Astrocyte of the cerebellum (primary cell): ENCODE measurements around the gene PXYLP1.

Source experiments
- DNase-seq: peaks from one replicate; pipeline ENCODE4 v3.0.0-alpha.2; 2011; ENCODE audit warnings: low read depth
- H3K4me3 ChIP-seq: 2 replicates; pipeline ENCODE4 v1.5.1; 2011; ENCODE audit warnings: mild to moderate bottlenecking, low read depth, low read length, moderate library complexity
- in situ Hi-C: cut with HindIII; loops from 2 replicates; pipeline ENCODE4 v1.10.0; 2017; ENCODE audit warnings: low sequenced_read_pairs
- TF ChIP-seq, protein P1 (sequence below): IDR thresholded peaks from 2 replicates; pipeline ENCODE4 v1.5.1; 2012; ENCODE audit warnings: low read length, low read depth, moderate library complexity, mild to moderate bottlenecking; ENCODE audit errors: missing control alignments

Gene PXYLP1

DNA sequence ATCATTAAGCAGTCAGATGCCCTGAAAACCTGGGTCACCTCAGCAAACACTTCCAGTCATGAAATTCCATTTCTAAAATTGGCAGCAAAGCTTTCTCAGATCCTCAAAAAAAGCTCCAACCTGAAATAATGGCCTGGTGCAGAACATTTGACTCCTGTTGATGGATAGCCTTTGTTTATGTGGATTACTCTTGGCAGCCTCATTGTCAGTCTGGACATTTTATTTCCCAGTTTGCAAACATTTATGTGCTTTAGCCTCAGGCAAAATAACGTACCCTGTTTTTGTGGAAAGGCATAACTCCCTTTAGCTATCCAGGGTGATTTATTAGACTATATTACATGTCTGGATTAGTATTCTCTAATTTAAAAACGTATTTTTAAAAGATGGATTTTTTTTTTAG lies 53.9 kb downstream of the PXYLP1 start:
- DNase-seq, result no peak
- H3K4me3 ChIP-seq, result no peak overlapping the region
- TF ChIP-seq, protein P1, sequence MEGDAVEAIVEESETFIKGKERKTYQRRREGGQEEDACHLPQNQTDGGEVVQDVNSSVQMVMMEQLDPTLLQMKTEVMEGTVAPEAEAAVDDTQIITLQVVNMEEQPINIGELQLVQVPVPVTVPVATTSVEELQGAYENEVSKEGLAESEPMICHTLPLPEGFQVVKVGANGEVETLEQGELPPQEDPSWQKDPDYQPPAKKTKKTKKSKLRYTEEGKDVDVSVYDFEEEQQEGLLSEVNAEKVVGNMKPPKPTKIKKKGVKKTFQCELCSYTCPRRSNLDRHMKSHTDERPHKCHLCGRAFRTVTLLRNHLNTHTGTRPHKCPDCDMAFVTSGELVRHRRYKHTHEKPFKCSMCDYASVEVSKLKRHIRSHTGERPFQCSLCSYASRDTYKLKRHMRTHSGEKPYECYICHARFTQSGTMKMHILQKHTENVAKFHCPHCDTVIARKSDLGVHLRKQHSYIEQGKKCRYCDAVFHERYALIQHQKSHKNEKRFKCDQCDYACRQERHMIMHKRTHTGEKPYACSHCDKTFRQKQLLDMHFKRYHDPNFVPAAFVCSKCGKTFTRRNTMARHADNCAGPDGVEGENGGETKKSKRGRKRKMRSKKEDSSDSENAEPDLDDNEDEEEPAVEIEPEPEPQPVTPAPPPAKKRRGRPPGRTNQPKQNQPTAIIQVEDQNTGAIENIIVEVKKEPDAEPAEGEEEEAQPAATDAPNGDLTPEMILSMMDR, result no peak
- in situ Hi-C loops, result no loop called here

DNA sequence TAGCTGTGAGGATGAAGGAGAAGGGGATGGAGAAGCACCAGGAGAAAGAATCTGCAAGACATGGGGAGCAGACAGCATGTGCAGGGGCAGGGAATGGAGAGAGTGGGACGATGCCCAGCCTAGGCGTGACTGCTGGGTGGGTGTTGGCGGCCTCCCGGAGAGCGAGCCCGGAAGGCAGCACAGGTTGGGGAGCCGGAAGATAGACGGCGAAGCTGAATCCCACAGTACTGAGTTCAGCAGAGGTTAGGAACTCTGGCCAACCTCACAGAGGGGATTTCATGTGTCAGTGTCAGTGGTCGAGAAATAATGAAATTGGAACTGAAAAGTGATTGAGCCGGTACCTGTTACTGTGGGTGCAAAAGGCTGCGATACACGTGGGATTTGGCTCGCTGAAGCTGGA lies 55.2 kb downstream of the PXYLP1 start:
- DNase-seq, result no peak

DNA sequence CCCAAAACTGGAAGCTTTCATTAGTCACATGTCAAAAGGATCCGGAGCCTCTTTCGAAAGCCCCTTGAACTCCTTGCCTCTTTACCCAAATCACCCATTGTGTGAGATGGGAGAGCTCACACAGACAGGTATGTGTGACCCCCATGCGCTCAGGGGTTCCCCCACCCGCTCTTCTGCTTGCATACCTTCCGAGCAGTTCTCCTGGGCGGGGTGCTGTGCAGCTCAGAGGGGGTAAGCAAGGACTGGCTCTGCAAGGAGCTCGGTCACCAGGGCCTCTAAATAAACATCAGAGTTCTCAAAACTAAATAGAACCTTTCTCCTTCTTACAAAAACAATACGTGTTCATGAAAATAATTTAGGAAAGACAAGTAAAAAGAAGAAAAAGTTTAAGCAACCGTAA lies 55.7 kb downstream of the PXYLP1 start:
- no peak for DNase-seq
- TF ChIP-seq, protein P1, result no peak
- no peak overlapping the region for H3K4me3 ChIP-seq
- in situ Hi-C loops, result no loop called here

More for the DNA sequence above, 55.2 kb downstream of the PXYLP1 start:
- in situ Hi-C loops, result no loop called here
- TF ChIP-seq, protein P1, result no peak
- H3K4me3 ChIP-seq, result no peak overlapping the region

DNA sequence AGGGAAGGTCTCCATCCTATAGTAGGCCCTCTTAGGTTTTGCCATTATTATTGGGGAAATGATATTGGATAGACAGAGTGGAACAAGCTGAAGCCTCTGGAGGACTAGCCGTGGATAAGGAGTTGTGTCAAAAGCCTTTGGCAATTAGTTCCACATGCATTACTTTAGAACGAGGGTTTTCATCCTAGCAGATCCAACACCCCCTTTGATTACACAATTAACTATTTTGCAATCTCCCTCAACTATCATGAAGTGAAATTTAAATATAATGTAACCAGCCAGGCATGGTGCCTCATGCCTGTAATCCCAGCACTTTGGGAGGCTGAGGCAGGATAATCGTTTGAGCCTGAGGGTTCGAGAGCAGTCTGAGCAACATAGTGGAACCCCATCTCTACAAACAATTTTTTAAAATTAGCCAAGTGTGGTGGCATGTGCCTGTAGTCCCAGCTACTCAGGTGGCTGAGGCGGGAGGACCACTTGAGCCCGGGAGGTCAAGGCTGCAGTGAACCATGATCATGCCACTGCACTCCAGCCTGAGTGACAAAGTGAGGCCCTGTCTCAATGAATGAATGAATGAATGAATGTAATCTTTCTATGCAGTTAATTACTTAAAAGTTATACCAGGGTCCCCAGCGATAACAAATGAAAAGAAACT lies 56.8 kb downstream of the PXYLP1 start:
- no peak for DNase-seq
- TF ChIP-seq, protein P1, result no peak
- H3K4me3 ChIP-seq, result no peak overlapping the region
- in situ Hi-C loops, result no loop called here

DNA sequence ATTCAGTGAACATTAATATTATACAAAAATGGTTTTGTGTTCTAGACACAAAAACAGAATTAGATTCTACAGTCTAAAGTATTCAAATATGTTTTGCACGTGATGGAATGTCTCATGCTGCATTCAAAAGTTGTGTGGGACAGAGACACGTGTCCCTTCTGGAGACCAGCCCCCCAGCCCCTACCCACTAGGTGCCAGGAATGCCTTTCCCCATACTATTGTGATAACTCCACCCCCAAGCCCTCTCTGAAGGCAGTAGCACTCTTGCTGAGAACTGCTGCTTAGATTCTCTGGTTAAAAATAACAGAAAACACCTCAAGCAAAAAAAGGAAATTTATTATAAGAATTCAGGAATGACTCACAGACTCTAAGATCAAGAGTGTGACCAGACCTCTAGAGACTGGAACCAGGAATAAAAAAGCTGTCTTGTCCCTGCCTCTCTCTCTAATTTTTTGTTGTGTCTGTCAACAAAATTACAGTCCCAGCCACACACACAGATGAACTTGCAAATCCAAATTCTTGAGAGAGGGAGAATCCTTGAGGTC lies 57.7 kb downstream of the PXYLP1 start:
- TF ChIP-seq, protein P1, result no peak
- in situ Hi-C loops, result no loop called here

DNA sequence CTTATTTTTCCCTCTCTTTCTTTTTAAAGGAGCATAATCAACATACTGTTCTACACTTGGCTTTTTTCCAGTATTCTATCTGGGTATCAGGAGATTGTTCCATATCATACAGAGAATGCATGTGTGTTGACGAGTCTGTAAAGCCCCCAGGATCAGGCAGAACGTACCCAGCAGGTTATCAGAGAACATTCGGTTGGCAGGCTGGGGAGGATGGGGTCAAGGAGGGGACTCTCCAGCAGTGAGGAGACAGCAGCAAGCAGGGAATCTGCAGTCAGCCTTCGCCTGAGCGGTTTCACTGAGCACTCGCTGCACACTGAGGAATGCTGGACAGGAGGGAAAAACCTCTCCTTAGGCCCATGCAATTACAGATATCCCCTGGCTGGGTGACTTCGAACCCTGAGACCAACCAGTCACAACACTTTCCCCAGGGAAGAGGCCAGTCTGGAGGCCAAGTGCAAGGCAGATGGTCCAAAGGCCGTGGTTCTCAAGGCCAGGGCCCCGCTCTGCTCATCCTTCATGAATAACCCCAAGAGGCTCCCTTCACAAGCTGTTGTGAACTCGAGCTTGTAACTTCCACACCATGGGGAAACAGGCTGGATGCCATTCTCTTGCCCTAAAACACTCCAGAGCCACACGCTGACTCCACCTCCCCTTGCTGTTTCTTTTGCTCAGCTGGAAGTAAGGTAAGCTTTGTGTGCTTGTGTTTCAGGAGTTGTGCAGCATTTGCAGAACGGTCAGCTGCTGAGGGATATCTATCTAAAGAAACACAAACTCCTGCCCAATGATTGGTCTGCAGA lies 60.1 kb downstream of the PXYLP1 start:
- no peak overlapping the region for H3K4me3 ChIP-seq
- in situ Hi-C loops, result no loop called here
- no peak for DNase-seq
- TF ChIP-seq, protein P1, result no peak

More for the DNA sequence above, 57.7 kb downstream of the PXYLP1 start:
- no peak overlapping the region for H3K4me3 ChIP-seq
- no peak for DNase-seq
